Muscle layer of duodenum (tissue), 2 donors: ENCODE results near the gene SMURF2.
"Not testable (repeated sequence)": the region's sequence is repeated elsewhere in the genome, so short reads cannot be mapped to it uniquely, and the experiment has no call there.

ENCODE experiments used
- H3K27ac ChIP-seq: one replicate; pipeline ENCODE4 v1.7.0; 2013; ENCODE audit warnings: mild to moderate bottlenecking, low read length
- H3K27me3 ChIP-seq: one replicate; pipeline ENCODE4 v1.7.0; 2013; ENCODE audit warnings: low read depth, mild to moderate bottlenecking, control low read depth, low read length
- H3K36me3 ChIP-seq, 2 donors: one replicate each; pipeline ENCODE4 v1.7.0; 2013; ENCODE audit warnings: low read length in 2 of 2, control low read depth in 1 of 2, mild to moderate bottlenecking in 1 of 2; ENCODE audit not compliant: insufficient read depth in 2 of 2, control insufficient read depth in 1 of 2
- H3K4me1 ChIP-seq, 2 donors: one replicate each; pipeline ENCODE4 v1.7.0; 2013; ENCODE audit warnings: low read length in 2 of 2, mild to moderate bottlenecking in 2 of 2, control low read depth in 1 of 2, moderate library complexity in 1 of 2; ENCODE audit not compliant: insufficient read depth in 2 of 2, control insufficient read depth in 1 of 2
- H3K4me3 ChIP-seq, 2 donors: one replicate each; pipeline ENCODE4 v1.7.0; 2013; ENCODE audit warnings: low read length in 2 of 2, low read depth in 1 of 2, mild to moderate bottlenecking in 1 of 2
- H3K9me3 ChIP-seq, 2 donors: one replicate each; pipeline ENCODE4 v1.7.0; 2013; ENCODE audit warnings: low read length in 2 of 2, control low read depth in 1 of 2, mild to moderate bottlenecking in 1 of 2; ENCODE audit not compliant: control insufficient read depth in 1 of 2
- donor health status: healthy.

The SMURF2 gene

GRCh38 chr17:64687376-64687775 is 25.3 kb upstream of the SMURF2 start:
- Histone ChIP-seq H3K27me3 (no peaks in the 10 kb centered on the region), H3K9me3 (no peaks in the 10 kb centered on the region), H3K27ac (no peak overlapping the region), H3K36me3 (no peaks in the 10 kb centered on the region), H3K4me1 (no peaks in the 10 kb centered on the region), H3K4me3 (no peak overlapping the region)

- no peaks in the 10 kb centered on the region for H3K36me3 ChIP-seq
- no peaks in the 10 kb centered on the region for H3K27me3 ChIP-seq
- no peak overlapping the region for H3K4me3 ChIP-seq
- no peaks in the 10 kb centered on the region for H3K4me1 ChIP-seq
- H3K27ac ChIP-seq, result no peak overlapping the region
- no peaks in the 10 kb centered on the region for H3K9me3 ChIP-seq
Observed at GRCh38 chr17:64686705-64687104, 24.6 kb upstream of the SMURF2 start.

DNA sequence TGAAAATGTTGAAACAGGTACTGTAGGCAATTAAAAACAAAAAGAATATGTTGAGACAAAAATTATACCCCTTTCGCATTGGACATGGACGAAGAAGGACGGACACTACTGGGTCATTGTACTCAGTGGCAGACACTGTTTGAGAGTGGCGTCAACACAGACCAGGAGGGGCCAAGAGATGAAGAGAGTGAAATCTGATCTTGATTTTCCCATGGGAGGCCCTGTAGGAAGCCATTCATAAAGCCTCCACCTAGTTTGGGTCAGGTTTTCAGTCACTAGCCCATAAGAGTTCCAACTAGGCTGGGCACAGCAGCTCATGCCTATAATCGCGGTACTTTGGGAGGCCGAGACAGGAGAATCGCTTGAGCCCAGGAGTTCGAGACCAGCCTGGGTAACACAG is 23.6 kb upstream of the SMURF2 start:
- Histone ChIP-seq H3K4me3 (no peak overlapping the region), H3K27ac (no peak overlapping the region), H3K36me3 (no peaks in the 10 kb centered on the region), H3K27me3 (no peaks in the 10 kb centered on the region), H3K4me1 (no peaks in the 10 kb centered on the region), H3K9me3 (no peaks in the 10 kb centered on the region)

DNA sequence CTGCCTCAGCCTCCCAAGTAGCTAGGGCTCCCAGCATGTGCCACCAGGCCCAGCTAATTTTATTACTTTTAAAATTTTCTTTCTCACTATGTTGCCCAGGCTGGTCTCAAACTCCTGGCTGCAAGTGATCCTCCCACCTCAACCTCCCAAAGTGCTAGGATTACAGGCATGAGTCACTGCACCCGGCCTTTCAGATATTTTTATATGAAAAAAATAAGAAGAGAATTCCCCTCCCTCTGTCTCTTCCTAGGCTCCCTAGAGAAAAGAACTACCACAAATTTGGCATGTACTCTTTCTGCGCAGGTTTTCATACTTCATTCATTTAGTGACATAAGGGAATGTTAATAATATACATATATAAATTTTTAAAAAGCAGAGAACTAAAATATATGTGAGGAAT is 21.7 kb upstream of the SMURF2 start:
- H3K4me1 ChIP-seq, result no peaks in the 10 kb centered on the region
- no peaks in the 10 kb centered on the region for H3K9me3 ChIP-seq
- no peak overlapping the region for H3K4me3 ChIP-seq
- H3K27me3 ChIP-seq, result no peaks in the 10 kb centered on the region
- H3K27ac ChIP-seq, result no peak overlapping the region
- H3K36me3 ChIP-seq, result no peaks in the 10 kb centered on the region

DNA sequence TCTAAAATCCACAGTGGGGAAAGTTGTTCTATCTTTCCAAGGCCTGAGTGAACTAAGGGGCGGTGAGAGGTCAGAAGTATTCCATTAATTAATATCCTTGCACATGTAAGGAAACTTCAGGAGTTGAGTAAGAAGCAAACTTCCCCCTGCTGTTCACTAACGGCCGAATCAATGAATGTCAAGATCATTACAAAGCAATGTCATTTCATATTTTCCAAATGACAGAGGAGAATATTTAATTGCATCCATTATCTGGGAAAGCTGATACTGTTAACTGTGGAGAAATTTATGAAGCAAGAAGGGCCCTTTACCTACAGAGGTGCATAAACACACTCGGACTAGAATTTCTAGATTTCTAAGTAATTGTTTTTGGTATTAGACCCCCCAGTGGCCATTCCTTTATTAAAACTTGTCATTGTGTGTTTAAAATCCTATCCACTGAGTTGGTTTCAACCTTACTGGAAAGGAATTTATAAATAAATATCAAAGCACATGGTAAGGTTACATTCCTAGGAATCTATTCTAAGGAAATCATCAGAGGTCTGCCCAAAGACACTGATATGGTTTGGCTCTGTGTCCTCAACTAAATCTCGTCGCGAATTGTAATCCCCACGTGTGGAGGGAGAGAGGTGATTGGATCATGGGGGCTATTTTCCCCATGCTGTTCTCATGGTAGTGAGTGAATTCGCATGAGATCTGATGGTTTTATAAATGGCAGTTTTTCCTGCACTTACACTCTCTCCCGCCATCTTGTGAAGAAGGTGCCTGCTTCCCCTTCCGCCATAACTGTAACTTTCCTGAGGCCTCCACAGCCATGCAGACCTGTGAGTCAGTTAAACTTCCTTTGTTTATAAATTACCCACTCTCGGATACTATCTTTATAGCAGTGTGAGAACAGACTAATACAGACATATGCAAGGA is 20.4 kb upstream of the SMURF2 start:
- Histone ChIP-seq H3K27ac (no peak overlapping the region), H3K36me3 (no peaks in the 10 kb centered on the region), H3K27me3 (no peaks in the 10 kb centered on the region), H3K9me3 (no peaks in the 10 kb centered on the region), H3K4me3 (no peak overlapping the region), H3K4me1 (no peaks in the 10 kb centered on the region)

DNA sequence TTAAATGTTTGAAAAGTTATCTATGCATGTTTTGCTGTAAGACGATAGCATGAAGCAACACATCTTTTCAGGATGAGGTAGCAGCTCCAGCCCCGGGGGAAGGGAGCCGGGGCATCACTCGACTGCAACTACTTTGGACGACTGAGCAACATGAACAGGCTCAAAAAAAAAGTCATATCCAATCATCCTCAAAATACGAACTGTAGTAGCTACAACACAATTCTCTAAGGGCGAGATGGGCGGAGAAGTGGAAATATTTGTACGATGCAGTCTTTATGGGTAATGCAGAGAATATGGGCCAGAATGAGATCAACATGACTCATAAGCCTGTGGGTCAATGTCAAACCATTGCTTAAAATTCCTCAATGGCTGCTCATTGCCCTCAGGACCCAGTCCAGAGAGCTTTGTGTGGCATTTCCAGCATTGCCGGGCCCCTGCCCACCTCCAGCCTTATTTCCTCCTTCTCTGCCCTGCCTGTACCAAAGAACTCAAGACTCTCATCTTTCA is 17.7 kb upstream of the SMURF2 start:
- no peaks in the 10 kb centered on the region for H3K4me1 ChIP-seq
- no peaks in the 10 kb centered on the region for H3K9me3 ChIP-seq
- H3K27me3 ChIP-seq, result no peaks in the 10 kb centered on the region
- H3K4me3 ChIP-seq, result no peak overlapping the region
- no peaks in the 10 kb centered on the region for H3K36me3 ChIP-seq
- H3K27ac ChIP-seq, result no peak overlapping the region

GRCh38 chr17:64676763-64677162 is 14.7 kb upstream of the SMURF2 start:
- H3K9me3 ChIP-seq, result no peaks in the 10 kb centered on the region
- H3K36me3 ChIP-seq, result no peaks in the 10 kb centered on the region
- no peak overlapping the region for H3K4me3 ChIP-seq
- no peaks in the 10 kb centered on the region for H3K4me1 ChIP-seq
- H3K27ac ChIP-seq, result no peak overlapping the region
- no peaks in the 10 kb centered on the region for H3K27me3 ChIP-seq

DNA sequence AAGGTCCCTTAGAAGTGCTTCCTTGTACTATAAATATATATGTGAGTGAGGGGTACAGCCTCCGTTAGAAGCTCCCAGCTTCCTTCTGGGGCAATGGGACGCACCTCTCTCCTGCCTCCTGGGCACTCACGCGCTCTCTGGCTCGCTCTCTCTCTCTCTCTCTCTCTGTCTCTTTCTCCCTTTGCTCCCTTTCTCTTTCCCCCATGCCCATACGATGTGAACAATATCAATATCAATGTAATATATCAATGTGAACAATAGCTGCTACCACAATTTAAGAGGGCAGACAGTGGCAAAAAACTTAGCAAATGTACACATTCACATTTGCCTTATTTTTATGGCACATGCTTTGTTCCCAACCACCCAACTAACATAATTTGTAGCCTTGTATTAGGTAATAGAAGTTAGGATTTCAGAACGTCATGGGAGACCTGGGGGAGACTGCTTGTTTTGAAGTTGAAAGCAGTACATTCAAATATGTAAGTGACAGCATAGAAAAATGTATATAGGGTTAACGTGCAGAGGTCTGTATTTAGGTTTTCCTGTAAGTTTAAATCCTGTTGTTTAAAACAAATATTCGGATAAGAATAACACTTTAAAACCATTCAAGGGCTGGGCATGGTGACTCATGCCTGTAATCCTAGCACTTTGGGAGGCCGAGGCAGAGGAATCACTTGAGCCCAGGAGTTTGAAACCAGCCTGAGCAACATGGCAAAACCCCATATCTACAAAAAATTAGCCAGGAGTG is 8.9 kb upstream of the SMURF2 start:
- H3K27ac ChIP-seq, H3K9me3 ChIP-seq, H3K4me1 ChIP-seq, H3K36me3 ChIP-seq, H3K4me3 ChIP-seq, H3K27me3 ChIP-seq: not testable (repeated sequence)

DNA sequence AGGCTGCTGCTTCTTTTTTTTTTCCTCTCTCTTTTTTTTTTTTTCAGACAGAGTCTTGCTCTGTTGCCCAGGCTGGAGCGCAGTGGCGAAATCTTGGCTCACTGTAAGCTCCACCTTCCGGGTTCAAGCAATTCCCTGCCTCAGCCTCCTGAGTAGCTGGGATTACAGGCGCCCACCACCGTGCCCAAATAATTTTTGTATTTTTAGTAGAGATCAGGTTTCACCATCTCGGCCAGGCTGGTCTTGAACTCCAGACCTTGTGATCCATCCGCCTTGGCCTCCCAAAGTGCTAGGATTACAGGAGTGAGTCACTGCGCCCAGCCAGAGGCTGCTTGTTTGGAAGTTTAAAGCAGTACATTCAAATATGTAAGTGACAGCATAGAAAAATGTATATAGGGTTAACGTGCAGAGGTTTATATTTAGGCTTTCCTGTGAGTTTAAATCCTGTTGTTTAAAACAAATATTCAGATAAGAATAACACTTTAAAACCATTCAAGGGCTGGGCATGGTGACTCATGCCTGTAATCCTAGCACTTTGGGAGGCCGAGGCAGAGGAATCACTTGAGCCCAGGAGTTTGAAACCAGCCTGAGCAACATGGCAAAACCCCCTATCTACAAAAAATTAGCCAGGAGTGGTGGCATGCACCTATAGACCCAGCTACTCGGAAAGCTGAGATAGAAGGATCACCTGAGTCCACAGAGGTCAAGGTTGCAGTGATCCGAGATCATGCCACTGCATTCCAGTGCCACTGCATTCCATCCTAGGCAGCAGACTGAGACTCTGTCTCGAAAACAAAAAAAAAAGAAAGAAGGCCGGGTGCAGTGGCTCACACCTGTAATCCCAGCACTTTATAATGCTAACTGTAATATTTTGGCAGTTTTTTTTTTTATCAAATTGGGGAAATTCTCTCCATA is 6.0 kb upstream of the SMURF2 start:
- H3K27ac ChIP-seq, H3K9me3 ChIP-seq, H3K36me3 ChIP-seq, H3K4me3 ChIP-seq, H3K4me1 ChIP-seq, H3K27me3 ChIP-seq: not testable (repeated sequence)

DNA sequence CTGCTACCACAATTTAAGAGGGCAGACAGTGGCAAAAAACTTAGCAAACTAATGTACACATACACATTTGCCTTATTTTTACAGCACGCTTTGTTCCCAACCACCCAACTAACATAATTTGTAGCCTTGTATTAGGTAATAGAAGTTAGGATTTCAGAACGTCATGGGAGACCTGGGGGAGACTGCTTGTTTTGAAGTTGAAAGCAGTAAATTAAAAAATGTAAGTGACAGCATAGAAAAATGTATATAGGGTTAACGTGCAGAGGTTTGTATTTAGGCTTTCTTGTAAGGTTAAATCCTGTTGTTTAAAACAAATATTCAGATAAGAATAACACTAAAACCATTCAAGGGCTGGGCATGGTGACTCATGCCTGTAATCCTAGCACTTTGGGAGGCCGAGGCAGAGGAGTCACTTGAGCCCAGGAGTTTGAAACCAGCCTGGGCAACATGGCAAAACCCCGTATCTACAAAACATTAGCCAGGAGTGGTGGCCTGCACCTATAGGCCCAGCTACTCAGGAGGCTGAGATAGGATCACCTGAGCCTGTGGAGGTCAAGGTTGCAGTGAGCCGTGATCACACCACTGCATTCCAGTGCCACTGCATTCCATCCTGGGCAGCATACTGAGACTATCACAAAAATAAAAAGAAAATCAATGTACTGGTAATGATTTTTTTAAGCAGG is 2.3 kb upstream of the SMURF2 start:
- H3K4me1 ChIP-seq, result peaks cover 0 to 11% of the 10 kb centered on the region in 2 donors
- H3K27ac ChIP-seq, H3K9me3 ChIP-seq, H3K36me3 ChIP-seq, H3K27me3 ChIP-seq, H3K4me3 ChIP-seq: not testable (repeated sequence)
